HepG2 (cell line): ENCODE data around the gene SIN3A. TPM values are rescaled to one million over a fixed set of nuclear protein-coding genes. Genes with fewer than 3 reads are reported as not detected.
"Not testable (repeated sequence)": the region's sequence is repeated elsewhere in the genome, so short reads cannot be mapped to it uniquely, and the experiment has no call there.

Experiments used
- ATAC-seq: fragments of 200-7000 bp; cut with Tn5 transposase; 3 replicates; pipeline ENCODE4 v1.9.1; 2020; ENCODE audit warnings: mild to moderate bottlenecking, moderate library complexity
- BruUV-seq: library from RNA; stranded (reverse); fragments of 400-500 nt; replicated peaks from 2 replicates; lab custom pipeline; 2021; lab: Mats Ljungman, UMichigan
- CTCF ChIA-PET: fragments of 300-600 bp; formaldehyde crosslinking; extraction: SDS; loops from one replicate; lab custom pipeline; 2021; ENCODE audit warnings: low total read pairs, inconsistent platforms, low intra/inter-chr PET ratio; lab: Yijun Ruan, JAX
- POLR2A ChIA-PET: fragments of 350-600 bp; sonication (Branson Sonifier 250); formaldehyde crosslinking; loops from one replicate; lab custom pipeline; 2020; ENCODE audit warnings: antibody characterized with exemption, inconsistent platforms; lab: Yijun Ruan, JAX
- DNase-seq: peaks from one replicate; pipeline ENCODE4 v3.0.0-alpha.2; 2015; ENCODE audit warnings: low spot score
- FAIRE-seq: peaks from 3 replicates; lab custom pipeline; 2011; peaks lifted over from hg19 to GRCh38; lab: Jason Lieb, UNC
- H2AFZ ChIP-seq: one replicate; pipeline ENCODE4 v1.6.1; 2011; ENCODE audit warnings: low read length, inconsistent platforms
- H3K27ac ChIP-seq: fragments of 300-600 bp; 3 replicates; pipeline ENCODE4 v1.8.0; 2011; ENCODE audit warnings: mixed run types, mild to moderate bottlenecking, mixed read lengths, low read length, inconsistent platforms; ENCODE audit not compliant: insufficient read depth; ENCODE audit errors: extremely low read length
- H3K27me3 ChIP-seq, 2 experiments: fragments of 200-600 bp in 1 of 2; 2 replicates in 1 of 2; 3 replicates in 1 of 2; pipeline versions ENCODE4 v1.6.0 to v1.8.0; 2011; ENCODE audit warnings: low read length in 2 of 2, mild to moderate bottlenecking in 2 of 2, moderate library complexity in 2 of 2, inconsistent platforms in 1 of 2; ENCODE audit not compliant: insufficient read depth in 2 of 2, control insufficient read depth in 1 of 2
- H3K36me3 ChIP-seq, 2 experiments: fragments of 200-600 bp in 1 of 2; replicated peaks in 1 of 2; 2 replicates in 1 of 2; 3 replicates in 1 of 2; pipeline versions ENCODE4 v1.5.1 to v1.8.0; 2011; ENCODE audit warnings: low read length in 2 of 2, inconsistent platforms in 1 of 2; ENCODE audit not compliant: insufficient read depth in 2 of 2, control insufficient read depth in 1 of 2
- H3K4me1 ChIP-seq: 2 replicates; pipeline ENCODE4 v1.5.1; 2012; ENCODE audit warnings: low read length, inconsistent platforms; ENCODE audit not compliant: insufficient read depth
- H3K4me2 ChIP-seq: 2 replicates; pipeline ENCODE4 v1.6.0; 2011; ENCODE audit warnings: low read depth, low read length, inconsistent platforms
- H3K4me3 ChIP-seq, 3 experiments: fragments of 200-600 bp in 1 of 3; sonication (generic), shearing (Covaris generic) in 1 of 3; replicated peaks in 1 of 3; 2 replicates each; pipeline ENCODE4 v1.5.1; 2011 to 2016; ENCODE audit warnings: low read length in 3 of 3, inconsistent platforms in 2 of 3, low read depth in 2 of 3, mild to moderate bottlenecking in 2 of 3, control low read depth in 1 of 3, mixed read lengths in 1 of 3; ENCODE audit not compliant: insufficient read depth in 1 of 3
- H3K79me2 ChIP-seq: one replicate; pipeline ENCODE4 v1.6.1; 2011; ENCODE audit warnings: low read length, inconsistent platforms; ENCODE audit not compliant: insufficient read depth
- H3K9ac ChIP-seq: 2 replicates; pipeline ENCODE4 v1.6.0; 2011; ENCODE audit warnings: mild to moderate bottlenecking, low read depth, low read length, inconsistent platforms; ENCODE audit not compliant: insufficient read depth
- H3K9me3 ChIP-seq: 2 replicates; pipeline ENCODE4 v1.5.1; 2012; ENCODE audit warnings: mild to moderate bottlenecking, low read length
- H4K20me1 ChIP-seq: 2 replicates; pipeline ENCODE4 v1.6.0; 2011; ENCODE audit warnings: inconsistent platforms, mild to moderate bottlenecking, low read length, moderate library complexity; ENCODE audit not compliant: insufficient read depth
- AGO2 ChIP-seq: fragments of 200-400 bp; formaldehyde crosslinking; optimal IDR thresholded peaks from 2 replicates; pipeline ENCODE3; 2017; ENCODE audit warnings: mild to moderate bottlenecking, low read depth, low read length, moderate library complexity
- HNRNPLL ChIP-seq: fragments of 200-400 bp; formaldehyde crosslinking; IDR thresholded peaks from 2 replicates; pipeline ENCODE4 v1.6.1; 2017; ENCODE audit warnings: mild to moderate bottlenecking, low read depth, low read length; ENCODE audit not compliant: poor library complexity, severe bottlenecking
- ISL2 ChIP-seq: sonication (generic); formaldehyde crosslinking; IDR thresholded peaks from 2 replicates; pipeline ENCODE4 v1.5.0; 2020; ENCODE audit warnings: missing genetic modification reagents
- NPAS2 ChIP-seq: sonication (generic); formaldehyde crosslinking; IDR thresholded peaks from 2 replicates; pipeline ENCODE4 v1.8.0; 2022; ENCODE audit warnings: mild to moderate bottlenecking, missing genetic modification reagents, borderline replicate concordance
- POLR2G ChIP-seq: fragments of 200-400 bp; formaldehyde crosslinking; IDR thresholded peaks from 2 replicates; pipeline ENCODE4 v1.6.1; 2018; ENCODE audit warnings: mild to moderate bottlenecking, low read depth, low read length, moderate library complexity
- RBM22 ChIP-seq: fragments of 200-400 bp; formaldehyde crosslinking; optimal IDR thresholded peaks from 2 replicates; pipeline ENCODE3; 2017; ENCODE audit warnings: mild to moderate bottlenecking, low read length, moderate library complexity
- ZNF589 ChIP-seq: sonication (generic); formaldehyde crosslinking; conservative IDR thresholded peaks from 2 replicates; pipeline ENCODE4 v1.8.0; 2022; ENCODE audit warnings: mild to moderate bottlenecking, moderate library complexity, missing genetic modification reagents
- WGBS: methylation state at CpG from one replicate; pipeline ENCODE4 v1.1.6; 2017; ENCODE audit warnings: low lambda C conversion rate; 5-methylcytosine and 5-hydroxymethylcytosine counted together
- in situ Hi-C: cut with HindIII; loops from 2 replicates; pipeline ENCODE4 v1.10.0; 2017; ENCODE audit warnings: low pct_unique_long_range_greater_than_20kb; ENCODE audit not compliant: extremely low pct_ligation_motif_present
- intact Hi-C: fragments of 100-400 bp; cut with micrococcal nuclease; formaldehyde crosslinking; loops from one replicate; pipeline ENCODE4 v1.10.0; 2022; ENCODE audit not compliant: unreplicated experiment
- polyA plus RNA-seq, 8 experiments: library from polyadenylated mRNA; depleted of rRNA in 3 of 8; stranded (reverse) in 7 of 8; unstranded in 1 of 8; fragments of >200 nt; fragmentation: Illumina TruSeq in 4 of 8; extraction: Trizol in 4 of 8; gene quantifications; 2 replicates each; pipeline versions ENCODE4 v1.2.1 to v1.2.3, GENCODE V29; 2011 to 2016; ENCODE audit warnings: low read depth in 4 of 8, missing spikeins in 1 of 8, mixed read lengths in 1 of 8; ENCODE audit not compliant: insufficient read depth in 1 of 8
- total RNA-seq, 5 experiments: library from RNA; depleted of rRNA; stranded (reverse); fragments of >200 nt; fragmentation: Illumina TruSeq; extraction: Trizol; gene quantifications; 2 replicates each; pipeline ENCODE4 v1.2.3, GENCODE V29; 2016; ENCODE audit warnings: low read depth in 1 of 5
- TF ChIP-seq, protein P1 (sequence below): sonication (generic); formaldehyde crosslinking; IDR thresholded peaks from 2 replicates; pipeline ENCODE4 v1.9.0; 2021; ENCODE audit warnings: missing genetic modification reagents, borderline replicate concordance

Gene SIN3A
- total and polyA plus RNA-seq, 2 of the 13 experiments (the other 11 are each of a cell fraction or from before 2014, with no cell fraction given) = 16.1 to 28.1 TPM

DNA sequence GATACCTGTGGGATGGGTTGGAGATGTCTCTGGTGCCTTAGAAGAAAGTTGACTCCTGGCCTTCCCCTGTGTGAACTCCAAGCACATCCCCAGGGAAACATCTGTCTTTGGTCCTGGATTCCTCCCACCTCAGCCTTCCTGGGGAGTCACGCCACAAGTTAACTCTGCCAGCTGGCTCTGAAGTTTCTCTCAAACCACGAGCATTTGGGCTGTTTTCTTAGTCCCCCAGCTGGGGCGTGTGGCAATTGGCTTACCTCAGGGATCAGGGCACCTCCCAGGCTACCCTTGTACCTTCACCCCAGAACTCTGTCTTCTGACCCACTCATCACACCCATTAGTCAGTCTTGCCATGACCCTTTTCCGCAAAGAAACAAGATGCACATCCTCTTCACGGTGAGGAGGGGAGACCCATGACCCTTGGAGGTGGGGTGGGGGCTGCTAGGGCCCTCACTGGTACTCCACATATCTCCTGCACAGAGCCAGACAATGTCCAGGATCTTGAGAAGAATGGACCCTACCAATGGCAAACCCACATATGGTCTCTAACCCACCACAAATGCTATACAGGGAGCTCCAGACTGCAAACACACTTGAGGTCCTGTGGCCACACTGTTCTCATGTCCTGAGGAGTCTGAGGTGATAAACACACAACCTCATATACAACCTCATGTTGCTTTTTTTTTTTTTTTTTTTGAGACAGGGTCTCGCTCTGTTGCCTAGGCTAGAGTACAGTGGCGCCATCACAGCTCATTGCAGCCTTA lies 100.7 kb downstream of the SIN3A start:
- Histone ChIP-seq H3K9me3 (no peaks in the 10 kb centered on the region), H4K20me1 (no peaks in the 10 kb centered on the region), H3K4me1 (peaks cover 22% of the 10 kb centered on the region), H3K27ac (no peak overlapping the region), H2AFZ (no peak overlapping the region), H3K4me3 (no peak overlapping the region), H3K9ac (no peak overlapping the region), H3K4me2 (no peak overlapping the region), H3K27me3 (no peaks in the 10 kb centered on the region), H3K36me3 (no peaks in the 10 kb centered on the region), H3K79me2 (no peaks in the 10 kb centered on the region)
- FAIRE-seq (no peak), DNase-seq (no peak), ATAC-seq (no peak)
- POLR2A ChIA-PET = interaction anchor here (1.9 kb wide), 1 partner anchor 10 kb away, joined by 4 read pairs; no protein-coding TSS in a partner anchor
- intact Hi-C loops (no loop called here), in situ Hi-C loops (no loop called here)
- CTCF ChIA-PET = no interaction called here
- WGBS = 91% methylated on average over 7 of the region's 7 CpGs
- TF ChIP-seq AGO2 (peak; percentile 25), POLR2G (peak; percentile 16; the same call in 1 of the 2 replicates), ZNF589 (no peak)
- BruUV-seq = no TSS peak

DNA sequence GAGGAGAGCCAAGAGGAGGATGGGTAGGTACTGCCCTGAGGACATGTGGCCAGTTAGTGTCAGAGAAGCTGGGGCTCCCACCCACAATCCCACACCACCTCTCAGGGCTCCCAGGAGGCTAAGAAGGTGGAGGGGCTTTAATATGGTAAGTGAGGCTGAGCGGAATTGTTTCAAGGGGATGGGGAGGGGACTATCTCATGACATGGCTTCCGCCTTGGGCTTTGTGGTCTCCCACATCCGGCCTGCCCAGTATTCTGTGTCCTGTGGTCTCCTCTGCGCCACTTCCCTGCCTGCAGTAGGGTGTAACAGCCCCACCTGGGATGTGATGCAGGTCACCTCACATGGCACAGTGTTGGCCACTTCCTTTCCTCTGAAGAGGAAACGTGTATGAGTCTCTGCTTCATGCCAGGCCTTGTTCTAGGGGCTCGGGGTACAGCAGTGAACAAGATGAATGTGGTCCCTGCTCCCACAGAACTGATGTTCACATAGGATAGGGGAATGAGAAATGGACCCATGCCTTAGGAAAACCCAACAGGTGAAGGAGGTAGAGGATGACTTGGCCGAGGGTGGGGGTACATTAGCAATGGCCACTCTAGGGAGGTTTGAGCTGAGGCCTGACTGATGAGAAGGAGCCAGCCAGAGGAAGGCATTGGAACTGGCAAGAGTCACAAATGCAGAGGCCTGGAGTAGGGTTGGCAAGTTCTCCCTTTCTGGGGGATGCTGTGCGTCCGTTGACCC lies 101.5 kb downstream of the SIN3A start:
- CTCF ChIA-PET = no interaction called here
- no peak for ATAC-seq
- no peaks in the 10 kb centered on the region for H4K20me1 ChIP-seq
- H3K79me2 ChIP-seq = no peaks in the 10 kb centered on the region
- TF ChIP-seq, protein P1, sequence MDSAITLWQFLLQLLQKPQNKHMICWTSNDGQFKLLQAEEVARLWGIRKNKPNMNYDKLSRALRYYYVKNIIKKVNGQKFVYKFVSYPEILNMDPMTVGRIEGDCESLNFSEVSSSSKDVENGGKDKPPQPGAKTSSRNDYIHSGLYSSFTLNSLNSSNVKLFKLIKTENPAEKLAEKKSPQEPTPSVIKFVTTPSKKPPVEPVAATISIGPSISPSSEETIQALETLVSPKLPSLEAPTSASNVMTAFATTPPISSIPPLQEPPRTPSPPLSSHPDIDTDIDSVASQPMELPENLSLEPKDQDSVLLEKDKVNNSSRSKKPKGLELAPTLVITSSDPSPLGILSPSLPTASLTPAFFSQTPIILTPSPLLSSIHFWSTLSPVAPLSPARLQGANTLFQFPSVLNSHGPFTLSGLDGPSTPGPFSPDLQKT (CRISPR knock-in tag) = no peak
- TF ChIP-seq RBM22 = peak; percentile 75
- no peak for TF ChIP-seq NPAS2 (CRISPR knock-in tag)
- no peak for TF ChIP-seq HNRNPLL
- TF ChIP-seq ISL2 (CRISPR knock-in tag) = no peak
- no peak for FAIRE-seq
- BruUV-seq = TSS peak; percentile 52
- WGBS = 95% methylated on average over 9 of the region's 9 CpGs
- intact Hi-C loops = no loop called here
- in situ Hi-C loops = no loop called here
- DNase-seq = no peak
- H3K4me2 ChIP-seq = no peak overlapping the region
- no peak overlapping the region for H2AFZ ChIP-seq
- POLR2A ChIA-PET = no interaction called here
- H3K4me3 ChIP-seq = no peak overlapping the region
- H3K27me3 ChIP-seq = no peaks in the 10 kb centered on the region
- no peaks in the 10 kb centered on the region for H3K9me3 ChIP-seq
- H3K27ac ChIP-seq = no peak overlapping the region
- H3K4me1 ChIP-seq = peaks cover 22% of the 10 kb centered on the region
- no peak overlapping the region for H3K9ac ChIP-seq
- no peaks in the 10 kb centered on the region for H3K36me3 ChIP-seq

DNA sequence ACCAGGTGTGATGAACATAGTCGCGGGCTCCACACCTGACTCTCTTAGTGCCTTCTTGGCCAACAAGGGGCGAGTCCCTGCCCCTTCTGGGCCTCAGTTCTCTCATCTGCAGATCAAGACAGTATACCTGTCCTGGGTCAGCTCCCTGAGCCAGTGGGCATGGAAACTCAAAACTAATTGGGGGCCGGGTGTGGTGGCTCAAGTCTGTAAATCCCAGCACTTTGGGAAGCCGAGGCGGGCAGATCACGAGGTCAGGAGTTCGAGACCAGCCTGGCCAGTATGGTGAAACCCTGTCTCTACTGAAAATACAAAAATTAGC lies 102.2 kb downstream of the SIN3A start:
- peaks cover 22% of the 10 kb centered on the region for H3K4me1 ChIP-seq
- H3K36me3 ChIP-seq, ATAC-seq, H2AFZ ChIP-seq, FAIRE-seq, H4K20me1 ChIP-seq, H3K9ac ChIP-seq, in situ Hi-C loops, POLR2A ChIA-PET, BruUV-seq, H3K27ac ChIP-seq, intact Hi-C loops, H3K4me3 ChIP-seq, H3K79me2 ChIP-seq, H3K9me3 ChIP-seq, DNase-seq, H3K27me3 ChIP-seq, H3K4me2 ChIP-seq, CTCF ChIA-PET: not testable (repeated sequence)
- 100% methylated on average over 5 of the region's 8 CpGs for WGBS
